ENCODE measurements around the gene VWA5B1.

VWA5B1 gene

DNA sequence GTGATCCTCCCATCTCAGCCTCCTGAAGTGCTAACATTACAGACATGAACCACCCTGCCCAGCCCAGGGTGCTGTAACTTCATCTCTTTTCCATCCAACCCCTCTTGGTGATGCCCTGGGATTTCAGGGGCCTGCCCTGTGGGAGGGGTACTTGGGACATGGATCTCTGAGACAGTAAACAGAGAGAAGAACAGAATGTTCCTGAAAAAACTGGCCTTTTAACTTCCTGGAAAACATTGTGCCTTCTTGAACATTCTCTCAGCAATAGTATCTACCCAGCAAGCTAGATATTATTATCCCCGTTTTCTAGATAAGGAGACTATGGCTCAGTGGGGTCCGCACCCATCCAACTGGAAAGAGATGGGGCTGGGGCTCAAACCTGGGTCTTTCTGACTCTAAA, 57.0 kb downstream of the VWA5B1 start:
- no peak for DNase-seq (ENCODE audit: low read depth in 2 of 2)

DNA sequence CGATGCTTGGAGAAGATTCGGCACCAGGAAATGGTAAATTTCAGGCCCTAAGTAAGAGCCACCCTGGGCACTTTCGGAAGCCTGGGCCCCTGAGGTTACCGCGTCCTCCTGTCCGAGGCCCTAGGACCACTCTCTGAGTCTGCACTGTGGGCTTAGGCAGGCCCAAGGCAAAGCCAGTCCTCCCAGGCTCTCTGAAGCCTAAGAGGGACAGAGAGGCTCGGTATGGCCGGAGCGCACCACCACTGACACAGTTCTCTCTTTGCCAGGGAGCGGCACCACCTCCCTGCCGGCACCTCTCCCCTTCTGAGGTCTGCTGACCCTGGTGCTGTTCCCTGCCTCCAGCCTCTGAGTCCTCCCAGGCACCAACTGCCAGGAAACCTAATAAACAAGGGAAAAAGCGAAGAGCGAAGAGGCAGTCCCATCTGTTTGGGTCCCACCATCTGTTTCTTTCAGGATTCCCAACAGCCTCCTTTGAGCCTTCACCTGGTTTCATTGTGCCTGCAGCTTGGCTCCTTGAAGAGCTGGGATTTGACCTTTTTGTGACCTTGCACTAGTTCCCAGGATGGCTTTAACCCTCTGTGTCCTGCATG, 57.7 kb downstream of the VWA5B1 start:
- no peak for DNase-seq (ENCODE audit: low read depth in 2 of 2)

DNA sequence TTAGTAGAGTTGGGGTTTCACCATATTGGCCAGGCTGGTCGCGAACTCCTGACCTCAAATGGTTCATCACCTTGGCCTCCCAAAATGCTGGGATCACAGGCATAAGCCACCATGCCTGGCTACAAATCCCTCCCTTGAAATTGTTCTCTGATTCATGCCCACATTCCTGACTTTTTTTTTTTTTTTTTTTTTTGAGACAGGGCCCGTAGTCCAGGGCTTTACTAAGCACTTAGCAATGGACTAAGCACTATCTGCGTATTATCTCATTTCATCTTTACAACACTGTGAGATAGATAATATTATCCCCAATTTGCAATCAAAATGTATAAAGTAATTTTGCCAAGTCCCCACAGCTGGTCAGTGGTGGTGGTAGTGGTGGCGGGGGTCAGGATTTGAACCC, 58.9 kb downstream of the VWA5B1 start:
- no peak for DNase-seq (ENCODE audit: low read depth in 2 of 2)

DNA sequence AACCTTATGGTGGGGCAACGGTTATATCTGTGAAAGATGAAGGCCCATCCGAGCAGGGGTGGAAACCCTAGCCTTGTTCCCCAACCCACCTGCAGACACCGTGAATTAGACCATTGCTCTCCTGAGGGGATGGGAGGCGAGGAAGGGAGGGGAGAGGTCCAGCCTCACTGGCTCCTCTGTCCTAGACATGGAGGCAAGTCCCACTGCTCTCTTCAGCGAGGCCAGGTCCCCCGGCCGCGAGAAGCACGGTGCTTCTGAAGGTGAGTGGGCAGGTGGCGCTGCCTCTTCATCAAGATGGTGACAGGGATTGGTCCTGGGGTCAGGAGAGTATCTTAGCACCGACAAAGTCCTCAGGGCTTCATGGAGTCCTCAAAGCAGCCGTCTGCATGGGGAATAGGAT, 59.3 kb downstream of the VWA5B1 start:
- DNase-seq (ENCODE audit: low read depth in 2 of 2): no peak

DNA sequence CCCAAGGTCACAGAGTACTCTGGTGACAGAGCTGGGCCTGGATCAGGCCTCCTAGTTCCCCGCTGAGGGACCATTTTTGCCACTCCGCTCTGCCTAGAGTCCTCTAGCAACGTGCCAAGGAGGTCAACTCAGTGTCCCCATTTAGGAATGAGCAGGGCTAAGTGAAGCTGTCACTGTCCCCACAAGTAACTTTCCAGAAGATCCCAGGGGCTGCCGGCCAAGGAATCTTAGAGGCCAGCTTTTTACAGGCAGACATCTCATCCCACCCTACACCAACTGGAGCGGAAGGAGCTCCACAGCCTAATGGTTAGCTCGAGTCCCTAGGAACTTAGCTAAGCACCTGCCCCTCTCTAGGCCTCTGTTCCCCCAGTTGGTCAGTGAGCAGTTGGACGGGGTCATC, 59.7 kb downstream of the VWA5B1 start:
- no peak for DNase-seq (ENCODE audit: low read depth in 2 of 2)

DNA sequence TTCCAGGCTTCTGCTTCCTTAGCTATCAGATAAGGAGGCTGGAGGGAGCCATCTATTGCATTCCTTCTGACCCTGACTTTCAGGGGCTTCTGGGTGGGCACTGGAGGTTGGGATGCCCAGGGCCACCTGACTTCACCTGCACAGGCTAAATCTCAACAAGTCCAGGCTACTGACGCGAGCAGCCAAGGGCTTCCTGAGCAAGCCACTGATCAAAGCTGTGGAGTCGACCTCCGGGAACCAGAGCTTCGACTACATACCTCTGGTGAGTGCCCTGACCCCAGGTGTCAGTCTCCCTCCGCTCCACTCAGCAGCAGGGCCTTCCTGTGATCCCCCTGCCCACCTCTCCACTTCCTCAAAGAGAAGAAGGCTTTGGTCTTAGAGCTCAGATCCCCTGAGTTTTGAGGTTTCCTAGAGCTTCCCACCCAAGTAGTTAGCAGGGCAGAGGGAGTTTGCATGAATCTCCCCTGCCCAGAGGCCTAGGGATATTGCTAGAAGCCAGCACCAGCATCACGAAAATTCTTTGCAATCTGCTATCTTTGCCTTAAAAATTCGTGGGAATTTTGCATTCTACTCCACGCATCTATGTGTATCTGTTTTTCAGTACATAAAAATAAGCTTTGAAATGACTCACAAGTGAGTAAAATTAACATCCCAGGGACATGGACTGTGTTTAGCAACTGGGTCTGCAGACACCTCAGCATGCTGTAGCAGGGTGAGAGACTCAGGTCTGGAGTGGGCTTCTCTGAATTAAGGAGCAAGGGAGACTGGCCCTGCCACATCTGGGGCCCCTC, 61.4 kb downstream of the VWA5B1 start:
- no peak for DNase-seq (ENCODE audit: low read depth in 2 of 2)

DNA sequence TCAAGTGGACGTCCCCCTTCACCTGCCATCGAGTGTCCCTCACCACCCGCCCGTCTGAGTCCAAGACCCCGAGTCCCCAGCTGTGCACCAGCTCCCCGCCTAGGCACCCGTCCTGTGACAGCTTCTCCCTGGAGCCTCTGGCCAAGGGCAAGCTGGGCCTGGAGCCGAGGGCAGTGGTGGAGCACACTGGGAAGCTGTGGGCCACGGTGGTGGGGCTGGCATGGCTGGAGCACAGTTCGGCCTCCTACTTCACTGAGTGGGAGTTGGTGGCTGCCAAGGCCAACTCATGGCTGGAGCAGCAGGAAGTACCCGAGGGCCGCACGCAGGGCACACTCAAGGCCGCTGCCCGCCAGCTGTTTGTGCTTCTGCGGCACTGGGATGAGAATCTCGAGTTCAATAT, 63.2 kb downstream of the VWA5B1 start:
- DNase-seq (ENCODE audit: low read depth in 2 of 2): no peak

DNA sequence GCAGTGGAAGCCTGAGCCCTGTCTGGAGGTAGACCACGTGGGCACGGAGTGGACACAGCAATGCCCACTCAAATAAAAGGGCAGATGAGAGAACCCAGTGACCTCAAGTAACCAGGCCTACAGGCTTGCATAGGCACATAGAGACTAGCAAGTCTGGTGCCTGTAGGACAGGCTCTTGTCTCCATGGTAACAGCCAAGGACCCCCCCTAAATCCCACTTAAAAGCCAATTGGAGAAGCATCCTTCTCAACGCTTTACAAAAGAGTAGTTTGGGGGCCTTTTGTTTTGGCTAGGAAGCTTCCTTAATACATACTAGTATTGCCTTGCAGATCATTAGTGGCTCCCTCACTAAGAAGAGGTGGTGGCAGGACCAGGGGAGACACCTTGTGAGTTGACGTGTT, 63.9 kb downstream of the VWA5B1 start:
- DNase-seq (ENCODE audit: low read depth in 2 of 2): no peak

DNA sequence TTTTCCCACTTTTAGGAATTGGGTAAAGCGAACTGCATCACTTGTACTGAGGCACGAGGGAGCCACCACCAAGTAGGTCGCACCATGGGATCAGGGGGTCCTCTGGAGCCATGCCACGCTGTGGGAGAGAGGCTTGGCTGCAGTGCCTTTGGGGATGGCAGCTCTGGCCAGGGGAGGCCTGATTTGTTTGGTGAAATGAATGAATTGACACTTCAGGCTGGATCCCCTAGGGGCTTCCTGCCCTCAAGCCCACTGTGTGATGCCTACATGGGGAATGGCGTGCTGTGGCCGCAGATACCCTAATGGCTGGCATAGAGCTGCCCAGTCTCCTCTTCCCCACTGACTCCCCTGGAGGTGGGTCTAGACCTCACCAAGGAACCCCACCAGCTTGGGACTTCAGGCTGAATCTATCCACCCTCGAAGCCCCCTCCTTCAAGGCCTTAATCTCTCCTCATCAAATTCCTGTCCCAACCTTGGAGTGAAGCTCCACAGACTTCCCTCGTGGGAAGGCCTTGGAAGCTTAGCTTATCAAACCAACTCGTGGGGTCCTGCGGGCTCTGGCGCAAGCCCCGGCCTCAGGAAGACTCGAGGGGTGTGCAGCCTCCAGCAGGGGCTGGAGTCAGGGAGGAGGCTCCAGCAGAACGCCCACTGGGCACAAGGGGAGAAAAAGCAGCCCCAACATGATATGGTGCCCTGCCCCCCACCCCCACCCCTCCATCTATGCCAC, 64.6 kb downstream of the VWA5B1 start:
- no peak for DNase-seq (ENCODE audit: low read depth in 2 of 2)

DNA sequence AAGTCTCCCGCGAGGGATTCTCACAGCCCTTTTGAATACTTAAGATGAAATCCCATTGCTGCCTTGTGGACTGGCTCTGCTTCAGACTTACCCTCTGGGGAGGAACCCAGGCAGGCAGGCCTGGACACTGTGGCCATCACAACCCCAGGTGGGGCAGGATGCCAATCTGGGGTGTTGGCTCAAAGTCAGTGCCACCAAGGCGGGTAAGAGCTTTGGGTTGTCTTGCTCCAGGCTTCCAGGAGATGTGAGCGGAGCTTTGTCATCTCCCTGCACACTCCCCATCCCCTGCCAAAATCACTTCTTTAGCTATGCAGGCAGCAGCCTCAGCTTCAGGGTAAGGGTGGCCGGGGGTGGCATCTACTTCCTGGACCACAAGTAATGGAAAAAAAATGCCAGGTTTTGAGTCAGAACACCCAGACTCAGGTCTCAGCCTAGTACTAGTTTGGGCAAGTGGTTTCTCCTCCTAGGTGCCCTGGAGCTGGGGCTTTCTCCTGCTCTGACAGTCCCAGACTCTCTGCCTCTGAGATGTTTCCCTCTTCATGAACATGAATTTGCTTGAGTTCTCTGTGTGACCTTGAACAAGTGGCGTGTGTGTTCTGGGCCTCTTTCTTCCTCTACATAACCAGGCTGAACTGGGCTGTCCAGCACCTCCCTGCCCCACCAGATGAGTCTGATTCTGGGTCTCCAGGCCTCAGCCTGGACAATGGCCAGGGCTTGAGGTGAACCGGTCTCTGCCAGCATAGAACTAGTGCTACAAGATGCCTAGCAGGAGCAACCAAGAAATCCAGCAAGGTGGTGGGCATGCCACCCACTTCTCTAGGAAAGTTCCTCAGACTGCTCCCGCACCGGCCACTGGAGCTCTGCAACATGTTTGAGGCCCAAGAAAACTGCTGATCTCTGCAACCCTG, 65.4 kb downstream of the VWA5B1 start:
- no peak for DNase-seq (ENCODE audit: low read depth in 2 of 2)

DNA sequence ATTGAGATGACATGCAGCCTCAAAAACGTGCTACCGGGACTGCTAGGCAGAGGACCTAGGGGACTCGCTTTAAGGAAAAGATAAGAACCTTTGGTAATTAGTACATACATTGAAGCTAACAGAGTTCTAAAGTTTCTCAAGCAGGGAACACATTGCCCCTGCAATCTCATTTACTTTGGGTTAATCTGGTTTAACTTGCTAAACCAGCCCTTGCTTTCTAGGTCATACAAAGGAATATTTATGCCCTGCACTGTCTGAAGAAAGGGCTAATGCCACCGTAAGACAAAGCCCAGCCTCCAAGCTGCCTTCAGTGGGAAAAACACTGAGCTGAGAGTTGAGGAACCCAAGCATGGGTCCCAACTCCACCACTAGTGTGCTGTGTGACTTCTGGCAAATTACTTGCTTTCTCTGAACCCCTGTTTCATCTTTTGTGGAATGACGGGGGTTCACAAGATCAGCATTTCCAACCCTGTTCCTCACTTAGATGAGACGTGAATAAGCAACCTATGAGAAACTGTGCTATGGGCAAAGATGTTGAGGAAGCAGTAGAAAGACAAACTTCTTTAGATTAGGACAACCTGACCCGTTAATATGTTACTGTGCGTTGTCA, 66.3 kb downstream of the VWA5B1 start:
- DNase-seq (ENCODE audit: low read depth in 2 of 2): no peak

DNA sequence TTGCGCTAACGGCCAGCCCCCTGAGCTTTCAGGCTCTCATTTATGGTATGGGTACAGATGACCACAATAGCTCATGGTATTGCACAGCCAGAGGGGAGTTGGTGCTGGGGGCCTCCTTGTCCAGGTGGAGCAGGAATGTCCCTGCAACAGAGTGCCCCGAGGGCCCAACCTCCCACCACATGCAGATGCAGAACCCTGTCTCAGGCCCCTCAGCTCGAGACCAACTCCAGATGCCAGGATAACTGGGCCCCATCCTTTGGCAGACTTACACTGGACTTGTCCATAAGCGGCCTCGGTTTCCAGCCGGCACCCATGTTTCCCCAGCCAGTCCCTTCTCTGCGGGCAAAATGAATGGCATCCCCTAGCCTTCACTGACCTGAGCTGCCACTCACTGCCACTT, 67.1 kb downstream of the VWA5B1 start:
- DNase-seq (ENCODE audit: low read depth in 2 of 2): no peak

DNA sequence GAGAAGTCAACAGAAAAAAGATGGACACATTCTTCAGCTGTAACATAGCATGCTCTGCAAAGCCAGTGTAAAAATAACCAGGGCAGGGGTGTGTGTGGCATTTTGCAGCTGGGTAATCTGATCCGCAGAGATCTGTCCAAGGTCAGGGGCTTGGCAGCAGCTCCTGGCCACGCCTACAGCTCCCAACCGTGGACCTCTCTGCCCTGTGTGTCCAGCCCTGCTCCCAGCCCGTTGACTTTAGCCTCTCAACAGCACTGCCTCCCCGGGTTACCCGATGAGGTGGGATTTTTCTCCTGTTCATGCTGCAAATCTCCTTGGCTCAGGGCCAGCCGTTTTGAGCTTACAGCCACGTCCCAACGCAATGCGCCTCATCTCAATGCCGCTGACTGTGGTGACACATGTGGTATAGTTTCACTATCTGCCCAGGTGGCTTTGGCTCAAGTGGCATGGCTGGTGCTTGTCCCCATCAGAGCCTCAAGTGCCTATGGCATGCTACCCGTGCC, 68.1 kb downstream of the VWA5B1 start:
- no peak for DNase-seq (ENCODE audit: low read depth in 2 of 2)

DNA sequence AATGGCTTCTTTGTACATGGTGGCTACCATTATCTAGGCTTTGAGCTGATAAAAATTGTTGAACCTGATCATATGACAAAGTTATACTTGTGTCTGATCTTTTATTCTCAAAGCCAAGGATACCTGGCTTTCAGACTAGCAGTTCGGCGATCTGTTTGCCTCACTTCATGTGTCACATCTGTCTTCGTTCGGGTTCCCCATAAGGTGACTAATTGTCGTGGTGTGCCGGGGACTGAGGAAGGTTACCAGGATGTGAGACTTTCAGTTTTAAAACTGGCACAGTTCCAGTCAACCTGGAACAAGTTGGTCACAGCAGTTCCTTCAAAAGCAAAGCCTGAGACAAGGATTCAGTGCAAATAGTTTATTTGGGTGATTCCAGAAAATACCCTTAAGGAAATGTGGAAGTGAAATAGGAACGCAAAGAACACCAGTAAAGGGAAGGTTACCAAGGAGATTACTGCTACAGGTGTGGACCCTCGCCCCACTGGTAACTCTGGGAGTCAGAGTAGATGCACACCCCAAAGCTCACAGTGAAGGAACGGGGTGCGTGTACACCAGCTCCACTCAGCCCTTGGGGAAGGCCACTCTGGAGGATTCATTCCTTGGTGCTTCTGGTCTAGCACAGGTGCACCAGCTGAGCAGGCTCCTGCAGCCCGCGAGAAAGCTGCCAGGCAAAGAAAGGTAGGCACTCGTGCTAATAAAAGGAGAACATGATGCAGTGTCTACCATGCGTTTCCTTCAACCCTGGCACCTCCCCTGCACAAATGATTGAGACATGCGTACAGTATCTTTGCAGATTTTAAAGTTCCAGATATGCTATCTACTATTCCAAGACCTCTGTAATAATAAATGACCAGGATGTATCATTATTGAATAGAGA, 69.0 kb downstream of the VWA5B1 start:
- peak; percentile 20 to 26 for DNase-seq (ENCODE audit: low read depth in 2 of 2)

DNA sequence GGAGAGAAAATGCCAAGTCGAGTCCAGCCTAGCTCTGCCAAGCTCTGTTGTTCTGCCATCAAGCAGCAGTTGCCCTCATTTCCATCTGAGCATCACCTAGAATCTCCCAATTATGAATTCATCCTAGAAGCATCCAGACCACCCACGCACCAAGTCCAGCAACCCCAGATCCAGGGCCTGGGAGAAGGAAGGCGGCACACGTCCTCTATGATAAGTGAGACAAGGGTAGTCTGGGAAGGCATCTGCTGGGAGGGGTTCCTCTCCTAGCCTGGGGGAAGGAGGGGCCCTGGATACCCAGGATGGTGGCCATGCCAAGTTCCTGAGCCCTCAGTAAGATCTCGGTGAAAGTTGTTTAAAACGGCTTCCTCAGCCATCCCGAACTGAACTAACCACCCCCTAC, 70.7 kb downstream of the VWA5B1 start:
- DNase-seq (ENCODE audit: low read depth in 2 of 2): no peak

DNA sequence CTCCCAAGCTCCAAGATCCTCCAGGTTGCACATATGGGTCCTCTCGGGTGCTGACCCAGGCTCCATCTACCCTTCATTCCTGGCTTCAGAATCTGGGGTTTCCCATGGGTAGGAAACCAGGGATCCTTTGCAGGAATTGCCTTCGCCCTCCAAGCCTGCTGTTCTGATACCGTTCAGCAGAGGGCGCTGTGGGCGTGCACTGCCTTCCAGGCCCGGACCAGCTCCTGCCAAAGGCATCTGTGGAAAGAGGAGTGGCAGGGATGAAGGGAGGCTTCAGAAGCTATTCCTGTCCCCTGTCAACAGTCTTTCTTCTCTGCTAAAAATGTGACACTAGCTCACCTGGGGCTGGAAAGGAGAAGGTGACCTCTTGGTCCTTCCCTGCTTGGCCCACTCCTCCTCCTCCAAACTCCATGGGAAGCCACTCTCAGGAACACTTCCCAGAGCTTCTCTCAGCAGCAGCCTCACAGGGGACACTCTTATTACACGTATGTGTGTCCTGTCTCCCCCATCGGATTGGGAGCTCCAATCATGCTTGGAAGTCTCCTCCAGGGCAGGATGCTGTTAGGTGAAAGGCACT, 71.2 kb downstream of the VWA5B1 start:
- peak in 1 of 2 donors; percentile 20 for DNase-seq (ENCODE audit: low read depth in 2 of 2)

DNA sequence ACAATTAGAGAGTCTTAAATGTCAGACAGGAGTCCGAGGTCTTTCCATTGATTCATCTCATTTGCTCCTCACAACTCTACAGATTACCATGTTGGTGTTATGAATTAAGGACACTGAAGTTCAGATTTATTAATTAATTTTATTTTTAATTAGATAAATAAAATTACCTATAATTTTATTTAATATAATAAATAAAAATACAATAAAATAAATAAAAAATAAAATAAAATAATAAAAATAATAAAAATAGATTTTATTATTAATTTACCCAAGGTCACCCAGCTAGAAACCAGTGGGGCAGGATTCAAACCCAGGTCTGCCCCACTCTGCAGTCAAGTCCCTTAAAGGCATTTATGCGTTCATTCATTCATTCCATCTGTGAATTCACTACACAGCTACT, 72.2 kb downstream of the VWA5B1 start:
- DNase-seq (ENCODE audit: low read depth in 2 of 2): no peak

DNA sequence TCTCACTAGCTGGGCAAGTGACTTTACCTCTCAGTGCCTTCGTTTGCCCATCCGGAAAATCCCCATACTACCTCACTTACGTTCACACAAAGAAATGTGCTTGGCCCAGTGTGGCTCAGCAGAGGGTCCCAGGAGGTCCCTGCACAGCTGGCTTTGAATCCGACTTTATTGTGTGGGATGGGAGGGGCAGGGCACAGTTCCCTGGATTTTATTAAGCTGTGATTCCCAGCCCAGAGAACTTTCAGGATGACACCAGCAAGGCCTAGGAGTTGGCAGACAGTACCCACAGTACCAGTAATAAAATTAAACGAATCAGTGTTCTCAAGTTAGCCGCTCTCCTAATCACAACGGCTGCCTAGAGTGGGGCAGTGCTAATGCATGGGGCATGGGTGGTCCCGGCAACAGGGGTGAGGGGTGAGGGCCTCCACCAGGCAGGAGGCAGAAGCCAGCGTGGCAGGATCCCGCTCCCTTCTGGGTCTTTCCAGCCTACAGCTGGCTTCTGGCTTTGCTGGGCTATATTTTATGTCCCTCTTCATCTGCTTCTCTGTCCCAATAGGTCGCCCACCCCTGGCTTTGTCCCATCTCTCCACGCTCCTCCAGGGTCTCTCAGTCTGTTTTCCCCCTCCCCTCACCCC, 74.9 kb downstream of the VWA5B1 start:
- DNase-seq (ENCODE audit: low read depth in 2 of 2): no peak

DNA sequence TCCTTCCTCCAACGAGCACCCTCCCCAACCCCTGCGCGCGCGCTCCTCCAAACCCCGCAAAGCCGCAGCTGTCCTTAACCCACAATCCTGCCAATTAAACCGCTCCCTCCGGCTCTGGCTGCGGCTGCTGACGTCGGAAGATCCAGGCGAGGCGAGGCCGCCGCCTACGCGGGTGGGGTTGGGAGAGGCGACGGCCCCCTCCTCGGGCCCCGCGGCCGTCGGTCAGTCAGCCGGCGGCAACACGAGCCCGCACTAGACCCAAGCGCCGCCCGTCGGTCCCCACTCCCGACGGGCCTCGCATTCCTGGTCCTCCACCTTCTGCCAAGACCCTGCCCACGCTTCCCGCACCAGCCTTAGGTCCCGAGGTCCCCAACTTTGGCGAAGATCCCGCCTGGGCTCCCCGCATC, 75.4 kb downstream of the VWA5B1 start:
- no peak for DNase-seq (ENCODE audit: low read depth in 2 of 2)

Data from stimulated activated CD8-positive, alpha-beta memory T cell treated with anti-CD3 and anti-CD28 coated beads, Interleukin-2, amount 100 ng/mL, for 48 hours (primary cell).